ENCODE data around the gene GAD2. TPM values are rescaled to one million over a fixed set of nuclear protein-coding genes. Genes with fewer than 3 reads are reported as not detected.

Gene GAD2
- total RNA-seq, 1 donor: not detected

DNA sequence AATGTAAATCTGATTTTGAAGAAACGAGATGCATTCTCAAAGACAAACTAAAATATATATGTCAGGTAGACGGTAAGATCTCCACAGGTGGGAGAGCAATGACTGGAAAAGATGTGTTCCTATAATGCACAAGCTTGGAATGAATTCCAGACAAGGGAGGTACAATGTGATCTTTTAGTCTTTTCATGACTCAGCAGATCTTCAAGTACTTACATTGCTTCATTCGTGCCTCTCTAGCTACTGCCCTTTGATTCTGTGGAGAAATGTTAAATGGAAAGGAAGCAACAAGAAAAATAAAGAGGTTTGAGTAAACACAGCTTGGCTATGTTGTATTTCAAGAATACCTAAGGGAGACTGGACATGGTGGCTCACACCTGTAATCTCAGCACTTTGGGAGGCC is 106.6 kb downstream of the GAD2 start:
- DNase-seq (ENCODE audit: low read depth): no peak
- no peak overlapping the region for H3K4me3 ChIP-seq (ENCODE audit: low read depth, low read length)
- TF ChIP-seq, protein P1, sequence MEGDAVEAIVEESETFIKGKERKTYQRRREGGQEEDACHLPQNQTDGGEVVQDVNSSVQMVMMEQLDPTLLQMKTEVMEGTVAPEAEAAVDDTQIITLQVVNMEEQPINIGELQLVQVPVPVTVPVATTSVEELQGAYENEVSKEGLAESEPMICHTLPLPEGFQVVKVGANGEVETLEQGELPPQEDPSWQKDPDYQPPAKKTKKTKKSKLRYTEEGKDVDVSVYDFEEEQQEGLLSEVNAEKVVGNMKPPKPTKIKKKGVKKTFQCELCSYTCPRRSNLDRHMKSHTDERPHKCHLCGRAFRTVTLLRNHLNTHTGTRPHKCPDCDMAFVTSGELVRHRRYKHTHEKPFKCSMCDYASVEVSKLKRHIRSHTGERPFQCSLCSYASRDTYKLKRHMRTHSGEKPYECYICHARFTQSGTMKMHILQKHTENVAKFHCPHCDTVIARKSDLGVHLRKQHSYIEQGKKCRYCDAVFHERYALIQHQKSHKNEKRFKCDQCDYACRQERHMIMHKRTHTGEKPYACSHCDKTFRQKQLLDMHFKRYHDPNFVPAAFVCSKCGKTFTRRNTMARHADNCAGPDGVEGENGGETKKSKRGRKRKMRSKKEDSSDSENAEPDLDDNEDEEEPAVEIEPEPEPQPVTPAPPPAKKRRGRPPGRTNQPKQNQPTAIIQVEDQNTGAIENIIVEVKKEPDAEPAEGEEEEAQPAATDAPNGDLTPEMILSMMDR (IDR thresholded peaks at IDR 0.05; ENCODE audit: insufficient read depth, low read depth, low read length): no peak

DNA sequence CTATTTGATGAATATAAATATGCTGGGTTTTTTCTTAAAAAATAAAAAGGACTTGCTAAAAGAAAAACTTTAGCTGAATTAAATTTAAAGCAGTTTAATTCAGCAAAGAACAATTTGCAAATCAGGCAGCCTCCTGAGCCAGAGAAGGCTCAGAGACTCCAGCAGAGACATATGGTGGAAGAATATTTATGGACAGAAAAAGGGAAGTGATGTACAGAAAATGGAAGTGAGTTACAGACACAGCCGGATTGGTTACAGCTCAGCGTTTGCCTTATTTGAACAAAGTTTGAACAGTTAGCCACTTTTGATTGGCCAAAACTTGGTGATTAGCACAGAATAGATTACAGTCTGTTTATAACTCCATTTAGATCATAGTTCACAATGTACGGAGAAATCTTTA is 110.3 kb downstream of the GAD2 start:
- TF ChIP-seq, protein P1 (IDR thresholded peaks at IDR 0.05; ENCODE audit: insufficient read depth, low read depth, low read length): no peak
- no peak for DNase-seq (ENCODE audit: low read depth)
- H3K4me3 ChIP-seq (ENCODE audit: low read depth, low read length): no peak overlapping the region

DNA sequence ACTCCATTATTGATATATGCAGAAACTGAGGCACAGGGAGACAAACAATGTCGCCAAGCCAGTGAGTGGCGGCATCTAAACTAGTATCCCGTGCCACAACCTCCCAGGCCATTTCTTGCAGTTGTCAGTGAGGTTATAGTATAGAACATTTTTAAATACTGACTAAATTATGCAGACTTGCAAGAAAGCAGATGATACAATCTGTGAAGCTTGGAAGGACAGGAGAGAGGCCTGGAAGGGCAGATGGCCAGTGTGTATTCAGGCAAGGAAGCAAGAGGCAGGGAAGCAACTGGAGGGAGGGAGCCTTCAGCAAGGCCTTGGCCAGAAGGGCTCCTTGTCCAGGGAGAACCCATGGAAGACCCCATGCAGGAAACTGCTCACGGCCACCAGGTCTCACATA is 111.2 kb downstream of the GAD2 start:
- TF ChIP-seq, protein P1 (IDR thresholded peaks at IDR 0.05; ENCODE audit: insufficient read depth, low read depth, low read length): no peak
- DNase-seq (ENCODE audit: low read depth): no peak
- no peak overlapping the region for H3K4me3 ChIP-seq (ENCODE audit: low read depth, low read length)

DNA sequence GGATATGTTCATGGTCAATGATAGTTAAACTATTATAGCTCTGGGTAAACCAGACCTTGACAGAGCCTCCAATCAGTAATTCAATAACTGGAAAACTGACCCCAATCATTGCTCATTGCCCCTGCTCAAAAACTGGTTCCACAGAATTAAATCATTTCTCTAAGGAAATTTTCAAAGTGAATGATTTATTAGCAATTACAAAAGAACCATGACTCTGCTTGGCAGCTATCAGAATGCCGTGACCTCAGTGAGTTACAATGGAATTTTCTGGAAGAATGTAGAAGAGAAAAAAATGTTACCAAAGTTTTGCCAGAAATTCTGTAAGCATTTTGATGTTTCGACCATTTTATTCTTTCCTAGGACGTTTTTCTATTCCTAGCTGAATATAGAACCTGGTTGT is 114.8 kb downstream of the GAD2 start:
- DNase-seq (ENCODE audit: low read depth): no peak
- TF ChIP-seq, protein P1 (IDR thresholded peaks at IDR 0.05; ENCODE audit: insufficient read depth, low read depth, low read length): no peak

DNA sequence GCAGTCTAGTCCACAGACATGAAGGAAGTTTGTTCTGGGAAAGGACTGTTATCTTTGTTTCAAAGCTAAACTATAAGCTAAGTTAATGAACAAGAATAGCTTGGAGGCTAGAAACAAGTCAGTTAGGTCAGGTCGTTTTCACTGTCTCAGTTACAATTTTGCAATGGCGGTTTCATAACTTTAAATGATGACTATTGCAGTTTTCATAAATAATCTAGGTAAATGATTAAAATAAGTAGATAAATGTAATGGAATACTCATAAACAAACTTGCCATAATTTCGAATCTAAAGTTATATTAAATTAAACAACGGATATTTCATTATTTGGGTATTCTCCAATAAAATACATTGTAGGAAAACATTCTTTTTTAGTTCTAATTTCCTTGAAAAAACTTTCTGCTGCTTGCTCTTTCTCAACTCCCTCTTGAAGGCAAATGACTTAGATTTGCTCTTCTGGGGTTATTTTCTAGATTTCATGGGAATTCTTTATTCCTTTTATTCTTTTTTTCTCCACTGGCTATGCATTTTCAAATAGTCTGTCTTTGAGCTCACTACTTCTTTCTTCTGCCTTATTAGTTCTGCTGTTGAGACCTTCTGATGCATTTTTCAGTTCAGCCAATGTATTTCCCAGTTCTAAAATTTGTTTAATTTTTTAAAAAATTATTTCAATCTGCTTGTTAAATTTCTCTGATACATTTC is 117.8 kb downstream of the GAD2 start:
- TF ChIP-seq, protein P1 (IDR thresholded peaks at IDR 0.05; ENCODE audit: insufficient read depth, low read depth, low read length): no peak
- DNase-seq (ENCODE audit: low read depth): no peak
- no peak overlapping the region for H3K4me3 ChIP-seq (ENCODE audit: low read depth, low read length)

More for the DNA sequence above, 114.8 kb downstream of the GAD2 start:
- no peak overlapping the region for H3K4me3 ChIP-seq (ENCODE audit: low read depth, low read length)

DNA sequence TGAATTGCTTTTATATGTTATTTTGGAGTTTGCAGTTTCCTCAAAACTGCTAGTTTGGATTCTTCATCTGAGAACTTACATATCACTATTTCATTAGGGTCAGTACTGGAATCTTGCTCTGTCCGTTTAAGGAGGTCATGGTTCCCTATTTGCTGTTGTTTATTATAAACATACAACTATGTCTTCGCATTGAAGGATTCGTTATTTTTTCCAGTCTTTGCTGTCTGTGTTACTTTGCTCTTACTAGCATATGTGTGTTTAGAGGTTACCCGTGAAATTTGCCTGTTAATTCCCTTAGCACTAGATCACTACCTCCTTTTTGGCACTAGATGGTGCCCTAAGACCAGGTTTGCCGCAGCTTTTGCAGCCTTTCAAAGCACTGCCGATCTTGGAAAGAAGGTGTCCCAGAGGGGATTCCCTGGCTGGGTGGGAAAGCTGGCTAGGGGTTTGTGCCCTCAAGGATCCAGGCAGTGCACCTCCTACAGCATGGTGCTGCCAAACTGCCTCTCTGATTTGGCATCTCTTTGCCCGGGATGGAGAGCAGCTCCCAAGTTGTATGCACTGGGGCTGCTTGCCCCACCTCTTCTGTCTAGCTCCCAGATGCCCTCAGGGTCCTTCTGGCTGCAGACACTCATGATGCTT is 118.5 kb downstream of the GAD2 start:
- no peak overlapping the region for H3K4me3 ChIP-seq (ENCODE audit: low read depth, low read length)
- TF ChIP-seq, protein P1 (IDR thresholded peaks at IDR 0.05; ENCODE audit: insufficient read depth, low read depth, low read length): peak; percentile 72
- DNase-seq (ENCODE audit: low read depth): peak; percentile 65
